OCI-LY7 (cell line): ENCODE data around the gene LRRC1. TPM values are rescaled to one million over a fixed set of nuclear protein-coding genes. Genes with fewer than 3 reads are reported as not detected.

Source experiments
- BruUV-seq: library from RNA; stranded (reverse); fragments of 400-500 nt; replicated peaks from 2 replicates; lab custom pipeline; 2021; lab: Mats Ljungman, UMichigan
- CTCF ChIA-PET: fragments of 300-600 bp; sonication (Branson Sonifier 250); formaldehyde crosslinking; loops from one replicate; lab custom pipeline; 2022; ENCODE audit warnings: antibody characterized with exemption; ENCODE audit not compliant: unreplicated experiment; lab: Charles Lee
- POLR2A ChIA-PET: fragments of 300-600 bp; sonication (Branson Sonifier 250); formaldehyde crosslinking; loops from one replicate; lab custom pipeline; 2022; ENCODE audit warnings: antibody characterized with exemption; lab: Charles Lee
- DNase-seq: peaks from one replicate; pipeline ENCODE4 v3.0.0-alpha.2; 2015; ENCODE audit warnings: low spot score
- H2AFZ ChIP-seq: fragments of 200-600 bp; sonication (generic), shearing (Covaris generic); 2 replicates; pipeline ENCODE4 v1.6.1; 2014; ENCODE audit warnings: mild to moderate bottlenecking, antibody characterized with exemption, low read length, moderate library complexity
- H3K27ac ChIP-seq: fragments of 200-600 bp; sonication (generic); 2 replicates; pipeline ENCODE4 v1.5.1; 2014; ENCODE audit warnings: mixed run types, low read depth, mild to moderate bottlenecking, moderate library complexity, low read length, inconsistent platforms; ENCODE audit not compliant: poor library complexity, severe bottlenecking
- H3K36me3 ChIP-seq: fragments of 200-600 bp; sonication (generic); 2 replicates; pipeline ENCODE4 v1.6.1; 2014; ENCODE audit warnings: mild to moderate bottlenecking, antibody characterized with exemption, low read length, moderate library complexity, mixed read lengths; ENCODE audit not compliant: insufficient read depth
- H3K4me1 ChIP-seq: fragments of 200-600 bp; sonication (generic); 2 replicates; pipeline ENCODE4 v1.5.1; 2014; ENCODE audit warnings: mild to moderate bottlenecking, low read length; ENCODE audit not compliant: insufficient read depth, poor library complexity, severe bottlenecking
- H3K4me2 ChIP-seq: fragments of 200-600 bp; sonication (generic); 2 replicates; pipeline ENCODE4 v1.6.1; 2014; ENCODE audit warnings: mild to moderate bottlenecking, low read length
- H3K4me3 ChIP-seq: fragments of 200-600 bp; sonication (generic); 2 replicates; pipeline ENCODE4 v1.5.1; 2014; ENCODE audit warnings: mild to moderate bottlenecking, low read depth, low read length; ENCODE audit not compliant: poor library complexity, severe bottlenecking
- H3K79me2 ChIP-seq: fragments of 200-600 bp; sonication (generic); 2 replicates; pipeline ENCODE4 v1.6.1; 2016; ENCODE audit warnings: low read depth, mild to moderate bottlenecking, low read length, moderate library complexity, mixed read lengths; ENCODE audit not compliant: insufficient read depth
- H3K9me2 ChIP-seq: fragments of 200-600 bp; sonication (generic); 2 replicates; pipeline ENCODE4 v1.6.1; 2016; ENCODE audit warnings: mild to moderate bottlenecking, low read length, mixed read lengths; ENCODE audit not compliant: insufficient read depth
- H3K9me3 ChIP-seq: fragments of 200-600 bp; sonication (generic); 2 replicates; pipeline ENCODE4 v1.6.1; 2014; ENCODE audit warnings: mild to moderate bottlenecking, mixed run types, low read length, mixed read lengths
- H4K20me1 ChIP-seq: fragments of 200-600 bp; sonication (generic); 2 replicates; pipeline ENCODE4 v1.6.1; 2014; ENCODE audit warnings: mild to moderate bottlenecking, antibody characterized with exemption, low read length, moderate library complexity, mixed read lengths; ENCODE audit not compliant: insufficient read depth
- EZH2phosphoT487 ChIP-seq: fragments of 200-600 bp; sonication (generic); IDR thresholded peaks from 2 replicates; pipeline ENCODE4 v1.6.1; 2018; ENCODE audit warnings: low read depth, borderline replicate concordance, mild to moderate bottlenecking, mixed run types, antibody characterized with exemption, low read length, moderate library complexity, mixed read lengths
- intact Hi-C: fragments of 100-400 bp; cut with micrococcal nuclease; formaldehyde crosslinking; loops from one replicate; pipeline ENCODE4 v1.10.0; 2022; ENCODE audit not compliant: unreplicated experiment
- total RNA-seq, 2 experiments: library from RNA; depleted of rRNA in 1 of 2; stranded (reverse); fragments of >200 nt in 1 of 2; shearing (Covaris generic) in 1 of 2; gene quantifications; 2 replicates each; pipeline ENCODE4 v1.2.3, GENCODE V29; 2014 to 2022
- TF ChIP-seq, protein P1 (sequence below): fragments of 200-600 bp; sonication (generic); conservative IDR thresholded peaks from 2 replicates; pipeline ENCODE4 v1.5.1; 2014; ENCODE audit warnings: mild to moderate bottlenecking, antibody characterized with exemption, low read length, moderate library complexity, mixed read lengths

LRRC1 gene
- total RNA-seq, 2 experiments from 2014 or later = 8.2 to 8.4 TPM

GRCh38 chr6:53915026-53915691 is 120.4 kb downstream of the LRRC1 start:
- intact Hi-C loops = no loop called here
- H3K4me3 ChIP-seq = no peak overlapping the region
- no peaks in the 10 kb centered on the region for H3K36me3 ChIP-seq
- H4K20me1 ChIP-seq = no peaks in the 10 kb centered on the region
- no peaks in the 10 kb centered on the region for H3K79me2 ChIP-seq
- ChIA-PET POLR2A (no interaction called here), CTCF (no interaction called here)
- H3K9me2 ChIP-seq = no peaks in the 10 kb centered on the region; the same call in 1 of the 2 replicates
- H3K4me2 ChIP-seq = no peak overlapping the region
- TF ChIP-seq, protein P1, sequence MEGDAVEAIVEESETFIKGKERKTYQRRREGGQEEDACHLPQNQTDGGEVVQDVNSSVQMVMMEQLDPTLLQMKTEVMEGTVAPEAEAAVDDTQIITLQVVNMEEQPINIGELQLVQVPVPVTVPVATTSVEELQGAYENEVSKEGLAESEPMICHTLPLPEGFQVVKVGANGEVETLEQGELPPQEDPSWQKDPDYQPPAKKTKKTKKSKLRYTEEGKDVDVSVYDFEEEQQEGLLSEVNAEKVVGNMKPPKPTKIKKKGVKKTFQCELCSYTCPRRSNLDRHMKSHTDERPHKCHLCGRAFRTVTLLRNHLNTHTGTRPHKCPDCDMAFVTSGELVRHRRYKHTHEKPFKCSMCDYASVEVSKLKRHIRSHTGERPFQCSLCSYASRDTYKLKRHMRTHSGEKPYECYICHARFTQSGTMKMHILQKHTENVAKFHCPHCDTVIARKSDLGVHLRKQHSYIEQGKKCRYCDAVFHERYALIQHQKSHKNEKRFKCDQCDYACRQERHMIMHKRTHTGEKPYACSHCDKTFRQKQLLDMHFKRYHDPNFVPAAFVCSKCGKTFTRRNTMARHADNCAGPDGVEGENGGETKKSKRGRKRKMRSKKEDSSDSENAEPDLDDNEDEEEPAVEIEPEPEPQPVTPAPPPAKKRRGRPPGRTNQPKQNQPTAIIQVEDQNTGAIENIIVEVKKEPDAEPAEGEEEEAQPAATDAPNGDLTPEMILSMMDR = no peak
- no peak for TF ChIP-seq EZH2phosphoT487
- no peak overlapping the region for H2AFZ ChIP-seq
- BruUV-seq = no TSS peak
- no peaks in the 10 kb centered on the region for H3K4me1 ChIP-seq
- DNase-seq = no peak
- no peaks in the 10 kb centered on the region for H3K9me3 ChIP-seq
- no peak overlapping the region for H3K27ac ChIP-seq

- DNase-seq = no peak
- CTCF ChIA-PET = no interaction called here
- Histone ChIP-seq H3K9me3 (no peaks in the 10 kb centered on the region), H3K4me2 (no peak overlapping the region), H4K20me1 (no peaks in the 10 kb centered on the region), H3K4me1 (no peaks in the 10 kb centered on the region), H2AFZ (no peak overlapping the region), H3K79me2 (no peaks in the 10 kb centered on the region), H3K36me3 (no peaks in the 10 kb centered on the region), H3K9me2 (no peaks in the 10 kb centered on the region; the same call in 1 of the 2 replicates), H3K27ac (no peak overlapping the region), H3K4me3 (no peak overlapping the region)
- BruUV-seq = no TSS peak
- POLR2A ChIA-PET = interaction anchor here (1.2 kb wide), 1 partner anchor 12 kb away, joined by 7 read pairs; no protein-coding TSS in a partner anchor
- intact Hi-C loops = no loop called here
- TF ChIP-seq, protein P1 = no peak
Measured at GRCh38 chr6:53916804-53917463, 122.1 kb downstream of the LRRC1 start.

GRCh38 chr6:53917464-53917842 is 122.6 kb downstream of the LRRC1 start:
- CTCF ChIA-PET = no interaction called here

More at GRCh38 chr6:53917464-53917842, 122.6 kb downstream of the LRRC1 start:
- Histone ChIP-seq H3K4me2 (no peak overlapping the region), H3K79me2 (no peaks in the 10 kb centered on the region), H2AFZ (no peak overlapping the region), H3K9me3 (no peaks in the 10 kb centered on the region), H3K27ac (no peak overlapping the region), H3K4me3 (no peak overlapping the region), H3K4me1 (no peaks in the 10 kb centered on the region), H3K9me2 (no peaks in the 10 kb centered on the region; the same call in 1 of the 2 replicates), H4K20me1 (no peaks in the 10 kb centered on the region), H3K36me3 (no peaks in the 10 kb centered on the region)
- DNase-seq = no peak
- no peak for TF ChIP-seq EZH2phosphoT487
- TF ChIP-seq, protein P1 = no peak
- POLR2A ChIA-PET = interaction anchor here (0.6 kb wide), 1 partner anchor 40 kb away, joined by 3 read pairs; no protein-coding TSS in a partner anchor
- no TSS peak for BruUV-seq
- intact Hi-C loops = no loop called here
